BJ (cell line): Measurements from ENCODE around the gene METTL1. TPM values are rescaled to one million over a fixed set of nuclear protein-coding genes. Genes with fewer than 3 reads are reported as not detected.

Source experiments
- CTCF ChIA-PET: fragments of 350-600 bp; formaldehyde crosslinking; extraction: SDS; loops from one replicate; lab custom pipeline; 2021; ENCODE audit warnings: antibody characterized with exemption, inconsistent platforms; lab: Yijun Ruan, JAX
- POLR2A ChIA-PET: fragments of 300-600 bp; sonication (Branson Sonifier 250); formaldehyde crosslinking; extraction: SDS; loops from one replicate; lab custom pipeline; 2021; ENCODE audit warnings: antibody characterized with exemption; lab: Charles Lee
- DNase-seq: peaks from one replicate; pipeline ENCODE4 v3.0.0-alpha.2; 2011; ENCODE audit warnings: low read depth
- H3K27me3 ChIP-seq: 2 replicates; pipeline ENCODE4 v1.6.0; 2011; ENCODE audit warnings: low read length; ENCODE audit not compliant: control insufficient read depth, insufficient read depth
- H3K36me3 ChIP-seq: 2 replicates; pipeline ENCODE4 v1.5.1; 2011; ENCODE audit warnings: low read length; ENCODE audit not compliant: control insufficient read depth, insufficient read depth
- H3K4me3 ChIP-seq: 2 replicates; pipeline ENCODE4 v1.5.1; 2011; ENCODE audit warnings: low read depth, mild to moderate bottlenecking, control low read depth, low read length
- CTCF ChIP-seq: IDR thresholded peaks from 2 replicates; pipeline ENCODE4 v1.5.1; 2011; ENCODE audit warnings: low read depth, mild to moderate bottlenecking, control low read depth, inconsistent platforms, low read length, moderate library complexity; ENCODE audit not compliant: insufficient read depth
- polyA plus RNA-seq: library from polyadenylated mRNA; depleted of rRNA; stranded (reverse); fragments of >200 nt; gene quantifications from 2 replicates; pipeline ENCODE4 v1.2.3, GENCODE V29; 2011

METTL1 gene
- polyA plus RNA-seq, 1 experiment, result 42.8 TPM

DNA sequence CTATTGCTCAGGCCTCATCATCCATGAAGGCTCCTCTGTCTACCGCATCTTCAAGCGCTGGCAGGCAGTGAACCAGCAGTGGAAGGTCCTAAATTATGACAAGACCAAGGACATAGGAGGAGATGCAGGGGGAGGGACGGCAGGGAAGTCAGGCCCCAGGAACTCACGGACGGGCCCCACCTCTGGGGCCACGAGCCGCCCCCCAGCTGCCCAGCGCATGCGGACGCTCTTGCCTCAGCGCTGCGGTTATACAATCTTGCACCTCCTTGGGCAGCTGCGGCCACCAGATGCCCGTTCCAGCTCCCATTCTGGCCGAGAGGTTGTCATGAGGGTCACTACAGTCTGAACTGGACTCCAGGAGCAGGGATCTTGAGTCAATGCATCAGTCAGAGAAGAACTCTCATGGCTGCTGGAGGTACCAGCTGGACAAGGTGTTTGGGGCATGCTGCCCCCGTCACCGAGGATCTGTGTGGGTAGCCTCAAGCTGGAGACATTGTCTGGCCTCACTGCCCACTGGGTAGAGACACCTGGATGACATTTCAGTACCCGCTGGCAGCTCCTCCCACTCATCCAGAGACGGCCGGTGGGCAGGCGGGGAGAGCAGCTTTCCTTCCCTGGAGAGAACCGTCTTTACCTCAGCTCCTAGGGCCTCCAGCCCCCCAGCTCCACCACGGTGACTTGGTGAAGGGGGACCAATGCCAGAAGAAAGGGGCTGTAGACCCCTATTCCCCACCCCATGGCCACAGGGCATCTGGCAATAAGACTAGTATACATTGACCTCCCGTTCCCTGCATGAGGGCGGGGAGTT, 13.1 kb downstream of the METTL1 start:
- POLR2A ChIA-PET, result no interaction called here
- CTCF ChIA-PET, result interaction anchor here (1.0 to 1.8 kb wide), 3 partner anchors 14 to 32 kb away, joined by 3 to 5 read pairs (median 4); partner anchors contain the start of gene TSPAN31
- no peak for DNase-seq
- H3K4me3 ChIP-seq, result no peak overlapping the region
- no peaks in the 10 kb centered on the region; the same call in 1 of the 2 replicates for H3K36me3 ChIP-seq
- TF ChIP-seq CTCF, result no peak
- peaks cover 6% of the 10 kb centered on the region for H3K27me3 ChIP-seq

DNA sequence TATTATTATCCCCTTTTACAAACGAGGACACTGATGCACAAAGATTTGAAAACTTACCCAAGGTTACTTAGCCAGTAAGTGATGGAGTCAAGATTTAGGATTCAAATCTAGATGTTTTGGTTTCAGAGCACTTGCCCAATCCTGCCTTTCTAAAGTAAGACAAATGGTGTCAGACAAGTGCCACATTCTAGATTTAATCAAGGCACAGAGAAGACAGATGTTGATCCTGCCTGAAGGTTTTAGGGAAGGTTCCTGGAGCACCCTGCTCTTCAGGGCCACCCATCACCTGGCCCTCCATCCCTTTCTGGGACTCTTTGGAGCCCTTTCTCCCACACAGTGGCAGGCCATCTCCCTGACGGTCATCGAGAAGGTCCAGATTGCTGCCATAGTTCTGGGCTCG, 14.1 kb downstream of the METTL1 start:
- H3K4me3 ChIP-seq, result no peak overlapping the region
- DNase-seq, result no peak
- peaks cover 6% of the 10 kb centered on the region for H3K27me3 ChIP-seq
- ChIA-PET POLR2A (no interaction called here), CTCF (interaction anchor here (2.3 kb wide), 1 partner anchor 9 kb away, joined by 12 read pairs; the partner anchor contains the start of gene CYP27B1)
- no peak for TF ChIP-seq CTCF
- no peaks in the 10 kb centered on the region; the same call in 1 of the 2 replicates for H3K36me3 ChIP-seq

DNA sequence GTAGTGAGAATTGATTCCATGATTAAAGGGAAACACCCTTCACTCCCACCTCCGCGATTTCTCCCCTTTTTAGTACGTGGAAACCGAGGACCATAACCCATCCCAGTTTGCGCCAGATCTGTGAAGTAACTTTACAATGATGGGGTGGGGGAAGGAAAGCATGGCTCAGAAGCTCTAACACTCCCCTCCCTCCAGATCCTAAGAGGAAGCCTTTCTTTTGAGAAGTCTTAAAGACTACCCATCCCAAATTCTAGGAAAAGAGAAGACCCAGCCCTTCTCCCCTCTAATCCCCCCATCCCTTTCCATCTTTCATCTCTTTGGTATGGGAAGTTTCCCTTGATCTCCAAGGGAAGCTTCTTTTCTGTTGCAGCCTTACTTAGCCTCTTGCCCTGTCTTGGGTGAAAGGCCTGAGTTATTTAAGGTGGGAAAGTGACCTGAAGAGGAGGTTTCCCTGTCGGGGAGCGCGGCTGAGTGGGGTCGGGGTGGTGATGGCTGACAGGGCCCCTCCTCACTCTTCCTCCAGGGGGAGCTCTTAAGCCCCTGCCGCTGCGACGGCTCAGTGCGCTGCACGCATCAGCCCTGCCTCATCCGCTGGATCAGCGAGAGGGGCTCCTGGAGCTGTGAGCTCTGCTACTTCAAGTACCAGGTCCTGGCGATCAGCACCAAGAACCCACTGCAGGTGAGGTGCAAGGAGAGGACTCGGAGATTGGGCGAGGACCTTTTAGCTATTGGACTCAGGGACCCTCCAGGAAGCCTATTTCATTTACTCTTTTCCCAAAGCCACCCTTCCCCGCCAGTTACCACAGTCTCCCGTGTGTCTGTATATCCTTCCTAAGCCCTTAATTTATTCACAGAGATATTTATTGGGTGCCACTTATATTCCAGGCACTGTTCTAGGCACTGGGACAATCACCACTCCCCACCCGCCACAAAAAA, 15.2 kb downstream of the METTL1 start:
- no peak for DNase-seq
- no peak overlapping the region for H3K4me3 ChIP-seq
- ChIA-PET POLR2A (no interaction called here), CTCF (interaction anchor here (0.6 to 2.3 kb wide), 7 partner anchors 10 to 1900 kb away, joined by 3 to 12 read pairs (median 3); partner anchors contain the start of genes CYP27B1 and TSFM)
- no peaks in the 10 kb centered on the region; the same call in 1 of the 2 replicates for H3K36me3 ChIP-seq
- peaks cover 6% of the 10 kb centered on the region for H3K27me3 ChIP-seq
- TF ChIP-seq CTCF, result peak; percentile 54

- no peak for TF ChIP-seq CTCF
- Histone ChIP-seq H3K36me3 (no peaks in the 10 kb centered on the region; the same call in 1 of the 2 replicates), H3K4me3 (peak overlapping the region; percentile 52), H3K27me3 (peaks cover 6% of the 10 kb centered on the region)
- POLR2A ChIA-PET, result no interaction called here
- CTCF ChIA-PET, result interaction anchor here (0.5 to 2.3 kb wide), 6 partner anchors 11 to 1899 kb away, joined by 3 to 12 read pairs (median 3); partner anchors contain the start of gene CYP27B1
- DNase-seq, result no peak
These were observed 16.2 kb downstream of the METTL1 start for GRCh38 chr12:57755454-57756372.
